ENCODE data around the gene PTPRA. TPM values are rescaled to one million over a fixed set of nuclear protein-coding genes. Genes with fewer than 3 reads are reported as not detected.

PTPRA gene
- polyA plus RNA-seq, 3 donors from 2014 or later = 39.5 to 63.5 (median 60.0) TPM

- H3K9me3 Mint-ChIP-seq = no peaks in the 10 kb centered on the region
- peak overlapping the region in 2 of 6 donors; percentile 28 to 38 for H3K27ac Mint-ChIP-seq
- no peaks in the 10 kb centered on the region for H3K27me3 Mint-ChIP-seq (ENCODE audit: low read depth in 3 of 3)
- H3K36me3 Mint-ChIP-seq = peaks cover 0 to 5% (median 3%) of the 10 kb centered on the region in 3 donors
- peaks cover 9 to 28% of the 10 kb centered on the region in 2 donors for H3K4me1 Mint-ChIP-seq
- H3K4me3 Mint-ChIP-seq = no peak overlapping the region
- DNase-seq = no peak
Observed at GRCh38 chr20:2981646-2982045, 108.4 kb downstream of the PTPRA start.

GRCh38 chr20:2983508-2983907, 110.2 kb downstream of the PTPRA start:
- Mint-ChIP-seq H3K27ac (no peak overlapping the region), H3K9me3 (no peaks in the 10 kb centered on the region), H3K27me3 (ENCODE audit: low read depth in 3 of 3) (peaks cover 0 to 3% (median 2%) of the 10 kb centered on the region in 3 donors), H3K4me1 (peaks cover 7 to 20% of the 10 kb centered on the region in 2 donors), H3K36me3 (peaks cover 8 to 23% (median 10%) of the 10 kb centered on the region in 3 donors), H3K4me3 (no peak overlapping the region)
- DNase-seq = no peak

DNA sequence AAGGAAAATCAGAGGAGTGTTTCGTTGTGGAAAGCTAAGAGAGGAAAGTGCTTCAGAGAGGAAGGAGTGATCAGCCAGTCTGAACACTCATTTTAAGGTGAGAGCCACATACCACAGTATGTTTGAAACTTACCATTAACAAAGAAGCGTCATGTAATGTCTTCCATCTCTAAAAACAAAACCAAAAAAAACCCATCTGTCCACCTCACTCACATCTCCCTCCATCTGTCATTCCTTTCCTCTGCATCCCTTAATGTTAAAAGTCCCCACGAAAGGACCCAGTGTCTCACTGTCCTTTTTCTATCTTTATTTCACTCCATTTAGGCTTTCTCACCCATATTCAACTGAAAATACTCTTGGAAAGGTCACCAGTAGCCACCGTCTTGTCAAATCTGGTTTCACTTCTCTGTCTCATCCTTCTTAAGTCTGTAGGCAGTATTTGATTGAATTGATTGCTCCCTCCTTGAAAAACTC, 110.8 kb downstream of the PTPRA start:
- Mint-ChIP-seq H3K27me3 (ENCODE audit: low read depth in 3 of 3) (peaks cover 0 to 6% (median 2%) of the 10 kb centered on the region in 3 donors), H3K9me3 (no peaks in the 10 kb centered on the region), H3K4me3 (no peak overlapping the region), H3K27ac (no peak overlapping the region), H3K36me3 (peaks cover 13 to 28% (median 14%) of the 10 kb centered on the region in 3 donors), H3K4me1 (peaks cover 7 to 19% of the 10 kb centered on the region in 2 donors)
- DNase-seq = peak; percentile 19 to 54 (median 39)

GRCh38 chr20:2984956-2985661, 111.8 kb downstream of the PTPRA start:
- H3K36me3 Mint-ChIP-seq = peaks cover 14 to 34% (median 16%) of the 10 kb centered on the region in 3 donors
- H3K4me3 Mint-ChIP-seq = no peak overlapping the region
- no peak overlapping the region for H3K27ac Mint-ChIP-seq
- H3K9me3 Mint-ChIP-seq = no peaks in the 10 kb centered on the region
- H3K27me3 Mint-ChIP-seq (ENCODE audit: low read depth in 3 of 3) = peaks cover 0 to 6% (median 2%) of the 10 kb centered on the region in 3 donors
- DNase-seq = no peak
- peaks cover 7 to 14% of the 10 kb centered on the region in 2 donors for H3K4me1 Mint-ChIP-seq

GRCh38 chr20:2986466-2986865, 113.2 kb downstream of the PTPRA start:
- Mint-ChIP-seq H3K9me3 (no peaks in the 10 kb centered on the region), H3K27ac (peak overlapping the region in 5 of 6 donors; percentile 14 to 74 (median 19)), H3K4me3 (no peak overlapping the region), H3K36me3 (peaks cover 16 to 43% (median 16%) of the 10 kb centered on the region in 3 donors), H3K27me3 (ENCODE audit: low read depth in 3 of 3) (peaks cover 0 to 6% (median 2%) of the 10 kb centered on the region in 3 donors), H3K4me1 (peaks cover 8 to 14% of the 10 kb centered on the region in 2 donors)
- no peak for DNase-seq

- H3K36me3 Mint-ChIP-seq = peaks cover 19 to 50% (median 23%) of the 10 kb centered on the region in 3 donors
- no peaks in the 10 kb centered on the region for H3K9me3 Mint-ChIP-seq
- peaks cover 5 to 6% of the 10 kb centered on the region in 2 donors for H3K4me1 Mint-ChIP-seq
- no peak overlapping the region for H3K4me3 Mint-ChIP-seq
- H3K27me3 Mint-ChIP-seq (ENCODE audit: low read depth in 3 of 3) = peaks cover 0 to 7% (median 2%) of the 10 kb centered on the region in 3 donors
- DNase-seq = no peak
- peak overlapping the region in 2 of 6 donors; percentile 15 to 59 for H3K27ac Mint-ChIP-seq
Observed at GRCh38 chr20:2987861-2988260, 114.6 kb downstream of the PTPRA start.

GRCh38 chr20:2991532-2991931, 118.3 kb downstream of the PTPRA start:
- Mint-ChIP-seq H3K4me1 (peaks cover 4 to 5% of the 10 kb centered on the region in 2 donors), H3K27ac (peak overlapping the region in 1 of 6 donors; percentile 7), H3K4me3 (no peak overlapping the region), H3K36me3 (peaks cover 23 to 68% (median 37%) of the 10 kb centered on the region in 3 donors), H3K27me3 (ENCODE audit: low read depth in 3 of 3) (peaks cover 2 to 9% (median 2%) of the 10 kb centered on the region in 3 donors), H3K9me3 (no peaks in the 10 kb centered on the region)
- no peak for DNase-seq

GRCh38 chr20:2993250-2993649, 120.0 kb downstream of the PTPRA start:
- Mint-ChIP-seq H3K4me3 (no peak overlapping the region), H3K9me3 (no peaks in the 10 kb centered on the region), H3K4me1 (peaks cover 2 to 5% of the 10 kb centered on the region in 2 donors), H3K27me3 (ENCODE audit: low read depth in 3 of 3) (peaks cover under 1 to 6% (median 2%) of the 10 kb centered on the region in 3 donors), H3K27ac (peak overlapping the region in 3 of 6 donors; percentile 63 to 69 (median 67)), H3K36me3 (peaks cover 19 to 54% (median 32%) of the 10 kb centered on the region in 3 donors)
- no peak for DNase-seq

DNA sequence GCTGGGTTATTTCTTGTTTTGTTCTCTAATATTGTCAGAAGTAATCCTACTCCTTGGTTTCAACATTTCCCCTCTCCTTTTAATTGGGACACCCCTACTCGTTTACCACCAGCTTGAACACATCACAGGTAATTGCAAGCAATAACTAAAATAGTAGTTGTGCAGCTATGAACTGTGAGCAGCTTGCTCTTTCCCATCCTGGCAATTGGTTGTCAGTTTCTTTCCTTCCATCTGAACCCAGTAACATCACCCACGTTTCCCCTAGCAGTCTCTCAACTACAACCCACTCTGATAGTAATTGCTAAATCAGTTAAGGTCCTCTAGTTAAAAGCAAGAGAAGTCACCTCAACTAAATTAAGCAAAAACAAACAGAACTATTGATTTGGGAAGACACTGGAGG, 122.5 kb downstream of the PTPRA start:
- Mint-ChIP-seq H3K36me3 (peaks cover 12 to 38% (median 21%) of the 10 kb centered on the region in 3 donors), H3K9me3 (no peaks in the 10 kb centered on the region), H3K4me1 (peaks cover 0 to 4% of the 10 kb centered on the region in 2 donors), H3K27me3 (ENCODE audit: low read depth in 3 of 3) (peaks cover 2 to 6% (median 2%) of the 10 kb centered on the region in 3 donors), H3K4me3 (no peak overlapping the region), H3K27ac (peak overlapping the region in 2 of 6 donors; percentile 78 to 79)
- DNase-seq = no peak

DNA sequence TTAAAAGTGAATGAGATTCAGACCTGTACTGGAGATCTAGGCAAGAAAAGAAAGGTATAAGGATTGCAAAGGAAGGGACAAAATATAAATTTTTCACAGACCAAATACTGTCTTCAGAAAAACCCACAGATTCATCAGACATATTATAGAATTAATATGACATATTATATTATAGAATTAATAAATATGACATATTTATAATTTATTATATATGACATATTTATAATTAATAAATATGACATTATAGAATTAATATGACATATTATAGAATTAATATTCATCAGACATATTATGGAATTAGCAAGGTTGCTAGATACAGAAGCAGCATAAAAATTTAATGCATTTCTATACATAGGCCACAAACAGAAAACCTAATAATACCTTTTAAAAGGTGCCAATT, 125.4 kb downstream of the PTPRA start:
- no peak for DNase-seq
- Mint-ChIP-seq H3K27me3 (ENCODE audit: low read depth in 3 of 3) (peaks cover 2 to 4% (median 4%) of the 10 kb centered on the region in 3 donors), H3K9me3 (no peaks in the 10 kb centered on the region), H3K4me3 (no peak overlapping the region), H3K4me1 (peaks cover 2 to 6% of the 10 kb centered on the region in 2 donors), H3K36me3 (peaks cover 5 to 22% (median 6%) of the 10 kb centered on the region in 3 donors), H3K27ac (peak overlapping the region in 2 of 6 donors; percentile 62 to 64)

GRCh38 chr20:3000852-3001523, 127.7 kb downstream of the PTPRA start:
- Mint-ChIP-seq H3K27me3 (ENCODE audit: low read depth in 3 of 3) (peaks cover 2 to 6% (median 3%) of the 10 kb centered on the region in 3 donors), H3K27ac (peak overlapping the region in 5 of 6 donors; percentile 14 to 64 (median 43)), H3K4me1 (peaks cover 2 to 6% of the 10 kb centered on the region in 2 donors), H3K36me3 (peaks cover 2 to 21% (median 6%) of the 10 kb centered on the region in 3 donors), H3K9me3 (no peaks in the 10 kb centered on the region), H3K4me3 (no peak overlapping the region)
- DNase-seq = peak; percentile 19 to 64 (median 28)

DNA sequence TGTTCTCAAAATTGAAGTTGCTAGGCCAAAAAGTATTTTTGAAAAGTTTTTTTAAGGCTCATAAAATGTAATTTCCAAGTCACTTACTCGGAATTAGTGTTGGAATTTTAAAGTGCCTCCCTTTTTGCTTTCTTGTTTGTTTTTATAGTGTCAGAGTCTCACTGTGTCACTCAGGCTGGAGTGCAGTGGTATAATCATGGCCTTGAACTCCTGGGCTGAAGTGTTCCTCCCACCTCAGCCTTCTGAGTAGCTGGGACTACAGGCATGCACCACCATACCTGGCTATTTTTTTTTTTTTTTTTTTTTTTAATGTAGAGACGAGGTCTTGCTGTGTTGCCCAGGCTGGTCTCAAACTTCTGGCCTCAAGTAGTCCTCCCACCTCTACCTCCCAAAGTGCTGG, 130.1 kb downstream of the PTPRA start:
- H3K9me3 Mint-ChIP-seq = no peaks in the 10 kb centered on the region
- H3K4me1 Mint-ChIP-seq = peaks cover 2 to 6% of the 10 kb centered on the region in 2 donors
- peaks cover 2 to 4% (median 3%) of the 10 kb centered on the region in 3 donors for H3K27me3 Mint-ChIP-seq (ENCODE audit: low read depth in 3 of 3)
- H3K4me3 Mint-ChIP-seq = no peak overlapping the region
- no peak for DNase-seq
- H3K27ac Mint-ChIP-seq = no peak overlapping the region
- peaks cover 14 to 33% (median 21%) of the 10 kb centered on the region in 3 donors for H3K36me3 Mint-ChIP-seq

- H3K36me3 Mint-ChIP-seq = peaks cover 16 to 39% (median 32%) of the 10 kb centered on the region in 3 donors
- H3K4me3 Mint-ChIP-seq = no peak overlapping the region
- DNase-seq = no peak
- H3K9me3 Mint-ChIP-seq = no peaks in the 10 kb centered on the region
- peak overlapping the region in 3 of 6 donors; percentile 40 to 55 (median 42) for H3K27ac Mint-ChIP-seq
- H3K27me3 Mint-ChIP-seq (ENCODE audit: low read depth in 3 of 3) = peaks cover 0 to 5% (median 3%) of the 10 kb centered on the region in 3 donors
- no peaks in the 10 kb centered on the region for H3K4me1 Mint-ChIP-seq
Observed at GRCh38 chr20:3010985-3011723, 137.9 kb downstream of the PTPRA start.

Data from immature natural killer cell (primary cell).